Measurements from ENCODE around the gene TBXA2R. TPM values are rescaled to one million over a fixed set of nuclear protein-coding genes. Genes with fewer than 3 reads are reported as not detected.
"Not testable (repeated sequence)": the region's sequence is repeated elsewhere in the genome, so short reads cannot be mapped to it uniquely, and the experiment has no call there.

Gene TBXA2R
- total and polyA plus RNA-seq, 2 experiments from 2014 or later, result 0.76 to 2.6 TPM

DNA sequence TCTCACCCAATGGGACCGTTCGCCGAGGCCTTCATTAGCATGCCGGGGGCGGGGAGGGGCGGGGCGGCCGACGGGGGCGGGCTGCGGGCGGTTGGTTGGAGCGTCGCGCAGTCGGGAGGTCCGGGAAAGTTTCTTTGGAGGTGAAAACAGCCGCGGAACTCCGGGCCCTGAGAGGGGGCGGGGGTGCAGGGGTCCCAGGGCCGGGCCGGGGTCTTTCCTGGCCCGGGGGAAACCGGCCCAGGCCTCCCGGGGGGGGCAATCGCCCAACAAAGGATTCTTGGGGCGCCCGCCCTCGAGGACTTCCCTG lies 33.9 kb downstream of the TBXA2R start, which contains the start of gene HMG20B:
TSS of gene HMG20B (plus strand) at position 90 of the 307 bp plus-strand sequence. CDS start 366 bp downstream, outside the sequence.
- Histone ChIP-seq H3K27ac (peak within 1 kb of the TSS; percentile 57), H3K36me3 (ENCODE audit: low read depth) (no peaks in the 10 kb centered on the region), H4K20me1 (ENCODE audit: insufficient read depth) (no peaks in the 10 kb centered on the region), H3K4me3 (peak within 1 kb of the TSS; percentile 93), H3K27me3 (replicated peaks; ENCODE audit: insufficient read depth) (no peaks in the 10 kb centered on the region), H3K79me2 (ENCODE audit: insufficient read depth) (no peaks in the 10 kb centered on the region; the same call in 1 of the 2 replicates), H3K4me2 (ENCODE audit: unreplicated experiment) (peak within 1 kb of the TSS; percentile 92), H3K9me3 (ENCODE audit: low read depth) (no peaks in the 10 kb centered on the region), H3K9me2 (ENCODE audit: insufficient read depth) (no peaks in the 10 kb centered on the region), H3F3A (ENCODE audit: insufficient read depth) (peaks cover 11% of the 10 kb centered on the region), H2AFZ (peak within 1 kb of the TSS; percentile 99), H3K4me1 (ENCODE audit: insufficient read depth) (peaks cover 7% of the 10 kb centered on the region; the same call in 1 of the 2 replicates), H3K9ac (peak within 1 kb of the TSS; percentile 90)
- DNase-seq, result no peak
- in situ Hi-C loops (cut with MboI), result no loop called here
- TF ChIP-seq EZH2phosphoT487 (IDR thresholded peaks at IDR 0.05; ENCODE audit: insufficient read depth, low read depth) (no peak), EZH2 (IDR thresholded peaks at IDR 0.05; ENCODE audit: insufficient read depth, poor library complexity, severe bottlenecking) (no peak)
- WGBS, 2 experiments (ENCODE audit: low coverage in 1 of 2, low lambda C conversion rate in 2 of 2, missing lambda C conversion rate in 2 of 2), result 0 to 2% methylated on average over 1 to 30 of the region's 30 CpGs

- Histone ChIP-seq H3K27me3 (replicated peaks; ENCODE audit: insufficient read depth) (no peaks in the 10 kb centered on the region), H3K9me3 (ENCODE audit: low read depth) (no peaks in the 10 kb centered on the region), H3K4me3 (peak overlapping the region; percentile 93), H2AFZ (peak overlapping the region; percentile 99), H3F3A (ENCODE audit: insufficient read depth) (peaks cover 11% of the 10 kb centered on the region), H3K4me2 (ENCODE audit: unreplicated experiment) (peak overlapping the region; percentile 92), H4K20me1 (ENCODE audit: insufficient read depth) (no peaks in the 10 kb centered on the region), H3K79me2 (ENCODE audit: insufficient read depth) (no peaks in the 10 kb centered on the region; the same call in 1 of the 2 replicates), H3K9me2 (ENCODE audit: insufficient read depth) (no peaks in the 10 kb centered on the region), H3K36me3 (ENCODE audit: low read depth) (no peaks in the 10 kb centered on the region), H3K4me1 (ENCODE audit: insufficient read depth) (peaks cover 7% of the 10 kb centered on the region; the same call in 1 of the 2 replicates), H3K9ac (peak overlapping the region; percentile 81), H3K27ac (no peak overlapping the region)
- TF ChIP-seq EZH2phosphoT487 (IDR thresholded peaks at IDR 0.05; ENCODE audit: insufficient read depth, low read depth) (no peak), EZH2 (IDR thresholded peaks at IDR 0.05; ENCODE audit: insufficient read depth, poor library complexity, severe bottlenecking) (no peak)
- in situ Hi-C loops (cut with MboI), result no loop called here
- 3% methylated on average over 48 of the region's 48 CpGs for WGBS, 2 experiments (ENCODE audit: low coverage in 1 of 2, low lambda C conversion rate in 2 of 2, missing lambda C conversion rate in 2 of 2)
- peak; percentile 100 for DNase-seq
These were observed 34.4 kb downstream of the TBXA2R start for GRCh38 chr19:3572132-3572854.

DNA sequence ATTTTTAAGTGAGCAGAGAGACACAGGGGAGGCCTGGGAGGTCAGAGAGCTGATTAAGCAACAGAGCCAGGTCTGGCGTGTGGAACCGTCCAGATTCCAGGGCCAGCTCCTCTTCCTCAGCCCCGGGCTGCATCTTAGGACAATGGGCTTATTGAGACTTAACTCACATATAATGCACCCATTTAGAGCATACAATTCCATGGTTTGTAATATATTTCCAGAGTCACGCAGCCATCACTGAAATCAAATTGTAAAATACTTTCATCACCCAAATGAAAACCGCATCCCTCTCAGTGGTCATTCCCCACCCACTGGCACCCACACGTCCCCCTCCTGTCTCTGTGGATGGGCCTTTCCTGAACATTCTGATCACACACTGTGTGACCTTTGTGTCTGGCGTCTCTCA lies 36.1 kb downstream of the TBXA2R start:
- no peak overlapping the region for H3K4me3 ChIP-seq
- H3K4me2 ChIP-seq (ENCODE audit: unreplicated experiment), result no peak overlapping the region
- H3K36me3 ChIP-seq (ENCODE audit: low read depth), result no peaks in the 10 kb centered on the region
- in situ Hi-C loops (cut with MboI), result no loop called here
- H3K4me1 ChIP-seq (ENCODE audit: insufficient read depth), result no peaks in the 10 kb centered on the region
- H3K9ac ChIP-seq, result no peak overlapping the region
- no peak for DNase-seq
- no peak overlapping the region for H3K27ac ChIP-seq
- H3K27me3 ChIP-seq (replicated peaks; ENCODE audit: insufficient read depth), result no peaks in the 10 kb centered on the region
- no peaks in the 10 kb centered on the region for H3K9me2 ChIP-seq (ENCODE audit: insufficient read depth)
- H3K79me2 ChIP-seq (ENCODE audit: insufficient read depth), result no peaks in the 10 kb centered on the region; the same call in 1 of the 2 replicates
- H2AFZ ChIP-seq, result no peak overlapping the region
- no peaks in the 10 kb centered on the region for H4K20me1 ChIP-seq (ENCODE audit: insufficient read depth)
- no peak for TF ChIP-seq EZH2 (IDR thresholded peaks at IDR 0.05; ENCODE audit: insufficient read depth, poor library complexity, severe bottlenecking)
- no peak for TF ChIP-seq EZH2phosphoT487 (IDR thresholded peaks at IDR 0.05; ENCODE audit: insufficient read depth, low read depth)
- H3K9me3 ChIP-seq (ENCODE audit: low read depth), result no peaks in the 10 kb centered on the region
- WGBS, 2 experiments (ENCODE audit: low coverage in 1 of 2, low lambda C conversion rate in 2 of 2, missing lambda C conversion rate in 2 of 2), result 67 to 75% methylated on average over 7 of the region's 7 CpGs
- H3F3A ChIP-seq (ENCODE audit: insufficient read depth), result peaks cover 11% of the 10 kb centered on the region; the same call in 1 of the 2 replicates

GRCh38 chr19:3570042-3570441 lies 36.6 kb downstream of the TBXA2R start:
- H3K4me2 ChIP-seq (ENCODE audit: unreplicated experiment); H3K4me1 ChIP-seq (ENCODE audit: insufficient read depth); H3K27ac ChIP-seq; H2AFZ ChIP-seq; H3K9me3 ChIP-seq (ENCODE audit: low read depth); H3K79me2 ChIP-seq (ENCODE audit: insufficient read depth); H3K9ac ChIP-seq; H3K4me3 ChIP-seq; H3K36me3 ChIP-seq (ENCODE audit: low read depth); in situ Hi-C loops (cut with MboI); H3F3A ChIP-seq (ENCODE audit: insufficient read depth); H3K27me3 ChIP-seq (replicated peaks; ENCODE audit: insufficient read depth); H4K20me1 ChIP-seq (ENCODE audit: insufficient read depth); H3K9me2 ChIP-seq (ENCODE audit: insufficient read depth); DNase-seq: not testable (repeated sequence)
- 74 to 76% methylated on average over 11 of the region's 11 CpGs for WGBS, 2 experiments (ENCODE audit: low coverage in 1 of 2, low lambda C conversion rate in 2 of 2, missing lambda C conversion rate in 2 of 2)
